SW480 (cell line): ENCODE measurements around the gene ENPP1.
"Not testable (repeated sequence)": the region's sequence is repeated elsewhere in the genome, so short reads cannot be mapped to it uniquely, and the experiment has no call there.

Experiments used
- DNase-seq: peaks from one replicate; pipeline ENCODE4 v3.0.0-alpha.2; 2016; ENCODE audit warnings: low spot score

The ENPP1 gene

GRCh38 chr6:131831392-131831791 is 23.6 kb downstream of the ENPP1 start:
- DNase-seq = no peak

GRCh38 chr6:131831886-131832285 is 24.1 kb downstream of the ENPP1 start:
- no peak for DNase-seq

- no peak for DNase-seq
Measured at GRCh38 chr6:131832363-131832762, 24.5 kb downstream of the ENPP1 start.

- DNase-seq = no peak
Measured at GRCh38 chr6:131838051-131838450, 30.2 kb downstream of the ENPP1 start.

GRCh38 chr6:131839388-131839787 is 31.6 kb downstream of the ENPP1 start:
- DNase-seq = no peak

- DNase-seq = no peak
Measured at GRCh38 chr6:131840441-131840840, 32.6 kb downstream of the ENPP1 start.

- DNase-seq = no peak
Measured at GRCh38 chr6:131840936-131841583, 33.2 kb downstream of the ENPP1 start.

GRCh38 chr6:131843768-131844167 is 35.9 kb downstream of the ENPP1 start:
- DNase-seq = no peak

- DNase-seq = no peak
Measured at GRCh38 chr6:131844243-131844841, 36.5 kb downstream of the ENPP1 start.

- no peak for DNase-seq
Measured at GRCh38 chr6:131846023-131846663, 38.3 kb downstream of the ENPP1 start.

- no peak for DNase-seq
Measured at GRCh38 chr6:131846905-131847304, 39.1 kb downstream of the ENPP1 start.

GRCh38 chr6:131849799-131850198 is 42.0 kb downstream of the ENPP1 start:
- DNase-seq = no peak

GRCh38 chr6:131851049-131851769 is 43.4 kb downstream of the ENPP1 start:
- DNase-seq = no peak

GRCh38 chr6:131852200-131852599 is 44.4 kb downstream of the ENPP1 start:
- no peak for DNase-seq

GRCh38 chr6:131854803-131855202 is 47.0 kb downstream of the ENPP1 start:
- no peak for DNase-seq

- no peak for DNase-seq
Measured at GRCh38 chr6:131858765-131859415, 51.1 kb downstream of the ENPP1 start.

- DNase-seq = not testable (repeated sequence)
Measured at GRCh38 chr6:131859658-131860057, 51.8 kb downstream of the ENPP1 start.

GRCh38 chr6:131861381-131861780 is 53.6 kb downstream of the ENPP1 start:
- DNase-seq = no peak

- DNase-seq = no peak
Measured at GRCh38 chr6:131862476-131862875, 54.7 kb downstream of the ENPP1 start.

GRCh38 chr6:131867744-131868143 is 59.9 kb downstream of the ENPP1 start:
- no peak for DNase-seq

GRCh38 chr6:131868836-131869235 is 61.0 kb downstream of the ENPP1 start:
- no peak for DNase-seq

- no peak for DNase-seq
Measured at GRCh38 chr6:131875647-131876046, 67.8 kb downstream of the ENPP1 start.
